Measurements from ENCODE around the gene CNTFR. TPM values are rescaled to one million over a fixed set of nuclear protein-coding genes. Genes with fewer than 3 reads are reported as not detected.

The CNTFR gene
- total RNA-seq, 1 donor from 2014 or later: 112 TPM

DNA sequence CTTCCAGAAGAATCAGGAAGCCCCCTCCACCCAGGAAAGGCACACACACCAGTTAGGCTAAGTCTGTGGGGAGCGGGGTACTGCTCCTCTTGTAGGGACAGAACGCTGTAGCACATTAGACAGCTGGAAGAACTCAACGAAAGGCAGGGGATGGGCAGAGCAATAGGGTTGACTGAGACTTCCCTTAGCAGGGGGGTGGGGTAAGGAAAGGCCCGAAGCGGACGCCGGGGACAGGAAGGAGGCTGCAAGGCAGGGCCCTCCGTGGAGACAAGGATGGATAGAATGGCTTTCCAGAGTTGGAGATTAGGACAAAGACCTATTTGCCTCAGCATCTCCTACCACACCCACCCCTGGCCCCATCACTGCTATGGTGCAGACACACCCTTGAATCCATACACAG, 14.3 kb downstream of the CNTFR start:
- TF ChIP-seq, protein P1, sequence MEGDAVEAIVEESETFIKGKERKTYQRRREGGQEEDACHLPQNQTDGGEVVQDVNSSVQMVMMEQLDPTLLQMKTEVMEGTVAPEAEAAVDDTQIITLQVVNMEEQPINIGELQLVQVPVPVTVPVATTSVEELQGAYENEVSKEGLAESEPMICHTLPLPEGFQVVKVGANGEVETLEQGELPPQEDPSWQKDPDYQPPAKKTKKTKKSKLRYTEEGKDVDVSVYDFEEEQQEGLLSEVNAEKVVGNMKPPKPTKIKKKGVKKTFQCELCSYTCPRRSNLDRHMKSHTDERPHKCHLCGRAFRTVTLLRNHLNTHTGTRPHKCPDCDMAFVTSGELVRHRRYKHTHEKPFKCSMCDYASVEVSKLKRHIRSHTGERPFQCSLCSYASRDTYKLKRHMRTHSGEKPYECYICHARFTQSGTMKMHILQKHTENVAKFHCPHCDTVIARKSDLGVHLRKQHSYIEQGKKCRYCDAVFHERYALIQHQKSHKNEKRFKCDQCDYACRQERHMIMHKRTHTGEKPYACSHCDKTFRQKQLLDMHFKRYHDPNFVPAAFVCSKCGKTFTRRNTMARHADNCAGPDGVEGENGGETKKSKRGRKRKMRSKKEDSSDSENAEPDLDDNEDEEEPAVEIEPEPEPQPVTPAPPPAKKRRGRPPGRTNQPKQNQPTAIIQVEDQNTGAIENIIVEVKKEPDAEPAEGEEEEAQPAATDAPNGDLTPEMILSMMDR (conservative IDR thresholded peaks at IDR 0.05): no peak
- Mint-ChIP-seq H3K27me3 (ENCODE audit: low read depth) (no peaks in the 10 kb centered on the region), H3K36me3 (ENCODE audit: low read depth) (no peaks in the 10 kb centered on the region), H3K4me1 (peaks cover 91% of the 10 kb centered on the region), H3K4me3 (peak overlapping the region; percentile 69), H3K27ac (ENCODE audit: unreplicated experiment) (no peak overlapping the region), H3K9me3 (no peaks in the 10 kb centered on the region)
- no peak for DNase-seq (ENCODE audit: low read depth, low spot score)

- TF ChIP-seq, protein P1 (conservative IDR thresholded peaks at IDR 0.05): no peak
- no peak for DNase-seq (ENCODE audit: low read depth, low spot score)
- no peaks in the 10 kb centered on the region for H3K27me3 Mint-ChIP-seq (ENCODE audit: low read depth)
- H3K9me3 Mint-ChIP-seq: no peaks in the 10 kb centered on the region
- peak overlapping the region; percentile 43 for H3K27ac Mint-ChIP-seq (ENCODE audit: unreplicated experiment)
- H3K36me3 Mint-ChIP-seq (ENCODE audit: low read depth): no peaks in the 10 kb centered on the region
- H3K4me3 Mint-ChIP-seq: peak overlapping the region; percentile 69
- peaks cover 91% of the 10 kb centered on the region for H3K4me1 Mint-ChIP-seq
Observed at GRCh38 chr9:34574571-34574970, 15.0 kb downstream of the CNTFR start.

DNA sequence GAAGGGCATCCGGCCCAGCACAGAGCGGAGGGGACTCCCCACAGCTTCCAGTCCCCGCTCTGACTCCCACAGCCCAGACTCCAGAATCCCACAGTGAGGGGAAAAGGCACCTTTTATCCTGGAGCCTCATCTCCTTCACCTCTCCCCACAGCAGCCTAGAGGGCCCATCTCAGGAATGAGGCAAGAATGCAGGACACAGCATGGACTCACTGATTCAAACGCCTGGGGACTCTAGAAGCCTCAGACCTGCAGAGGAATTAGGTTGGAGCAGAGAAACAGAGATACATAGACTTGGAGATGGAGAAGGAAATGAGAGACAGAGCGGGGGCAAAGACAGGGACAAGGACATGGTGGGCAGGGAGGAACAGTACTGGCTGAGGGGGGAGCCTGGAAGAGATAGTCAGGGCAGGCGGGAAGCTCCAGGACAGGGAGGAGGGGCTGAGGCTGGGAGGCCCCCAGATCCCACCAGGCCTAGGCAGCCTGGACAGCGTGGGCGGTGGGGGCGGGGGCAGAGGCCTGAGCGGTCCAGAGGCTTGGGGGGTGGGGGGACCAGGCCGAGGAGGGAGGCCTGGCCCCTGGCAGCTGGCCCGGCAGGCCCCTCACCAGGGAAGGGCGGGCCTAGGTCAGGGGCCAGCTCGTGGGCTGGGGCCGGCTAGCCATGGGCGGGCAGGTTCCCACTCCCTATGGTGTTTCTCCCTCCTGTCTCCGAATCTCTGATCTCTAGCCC, 15.8 kb downstream of the CNTFR start:
- Mint-ChIP-seq H3K9me3 (no peaks in the 10 kb centered on the region), H3K36me3 (ENCODE audit: low read depth) (no peaks in the 10 kb centered on the region), H3K27me3 (ENCODE audit: low read depth) (no peaks in the 10 kb centered on the region), H3K4me3 (peak overlapping the region; percentile 69), H3K27ac (ENCODE audit: unreplicated experiment) (peak overlapping the region; percentile 27), H3K4me1 (peaks cover 88% of the 10 kb centered on the region)
- no peak for DNase-seq (ENCODE audit: low read depth, low spot score)
- TF ChIP-seq, protein P1 (conservative IDR thresholded peaks at IDR 0.05): no peak

DNA sequence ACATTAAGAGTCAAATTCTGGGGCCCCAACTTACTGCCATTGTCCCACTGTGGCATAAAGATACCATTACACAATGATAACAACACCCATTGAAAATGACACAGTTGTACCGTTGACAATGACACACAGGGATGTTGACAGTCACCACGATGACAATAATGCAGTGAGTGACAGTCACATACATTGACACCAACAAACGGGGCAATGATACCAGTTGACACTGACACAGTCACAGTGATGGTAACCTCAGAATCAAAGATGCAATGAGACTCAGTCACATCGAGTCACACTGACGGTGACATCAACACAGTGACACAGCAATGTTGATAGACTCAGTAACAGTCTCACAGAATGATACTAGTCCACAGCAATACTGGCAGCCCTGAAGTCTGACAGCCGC, 16.9 kb downstream of the CNTFR start:
- H3K4me1 Mint-ChIP-seq: peaks cover 89% of the 10 kb centered on the region
- no peaks in the 10 kb centered on the region for H3K36me3 Mint-ChIP-seq (ENCODE audit: low read depth)
- TF ChIP-seq, protein P1 (conservative IDR thresholded peaks at IDR 0.05): no peak

GRCh38 chr9:34572092-34572491, 17.4 kb downstream of the CNTFR start:
- Mint-ChIP-seq H3K36me3 (ENCODE audit: low read depth) (no peaks in the 10 kb centered on the region), H3K27me3 (ENCODE audit: low read depth) (no peaks in the 10 kb centered on the region), H3K27ac (ENCODE audit: unreplicated experiment) (no peak overlapping the region), H3K4me1 (peaks cover 89% of the 10 kb centered on the region), H3K4me3 (peak overlapping the region; percentile 19), H3K9me3 (no peaks in the 10 kb centered on the region)
- TF ChIP-seq, protein P1 (conservative IDR thresholded peaks at IDR 0.05): no peak
- no peak for DNase-seq (ENCODE audit: low read depth, low spot score)

More for the DNA sequence above, 16.9 kb downstream of the CNTFR start:
- Mint-ChIP-seq H3K27ac (ENCODE audit: unreplicated experiment) (no peak overlapping the region), H3K4me3 (no peak overlapping the region), H3K27me3 (ENCODE audit: low read depth) (no peaks in the 10 kb centered on the region), H3K9me3 (no peaks in the 10 kb centered on the region)
- DNase-seq (ENCODE audit: low read depth, low spot score): no peak
